ENCODE data around the gene ASTN1. TPM values are rescaled to one million over a fixed set of nuclear protein-coding genes. Genes with fewer than 3 reads are reported as not detected.

Gene ASTN1
- total RNA-seq, 1 donor from 2014 or later = 7.7 TPM

DNA sequence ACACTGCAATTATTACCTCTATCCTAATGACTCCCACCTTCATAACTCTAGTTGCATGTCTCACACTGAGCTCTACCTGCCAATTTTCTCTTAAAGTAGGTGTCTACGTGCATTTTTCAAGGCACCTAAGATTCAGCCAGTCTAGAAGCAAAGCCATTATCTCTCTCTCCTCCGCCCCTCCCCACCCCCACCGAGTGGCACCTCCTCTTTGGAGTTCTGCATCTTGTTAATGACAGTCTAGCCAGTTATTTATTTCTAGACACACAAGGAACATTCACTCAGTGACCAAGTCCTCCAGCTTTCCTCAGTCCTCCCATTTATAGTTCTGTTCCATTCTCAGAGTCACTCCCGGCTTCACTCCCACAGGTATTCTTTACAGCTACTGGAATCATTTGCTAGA, 47.6 kb downstream of the ASTN1 start:
- TF ChIP-seq CTCF (IDR thresholded peaks at IDR 0.05; ENCODE audit: partially characterized antibody, unreplicated experiment) = no peak
- no peak for DNase-seq
- Mint-ChIP-seq H3K4me3 (ENCODE audit: unreplicated experiment) (no peak overlapping the region), H3K27ac (ENCODE audit: unreplicated experiment) (no peak overlapping the region), H3K36me3 (ENCODE audit: unreplicated experiment) (no peaks in the 10 kb centered on the region), H3K27me3 (ENCODE audit: unreplicated experiment) (no peaks in the 10 kb centered on the region), H3K4me1 (ENCODE audit: low read depth, unreplicated experiment) (no peaks in the 10 kb centered on the region), H3K9me3 (ENCODE audit: unreplicated experiment) (no peaks in the 10 kb centered on the region)

DNA sequence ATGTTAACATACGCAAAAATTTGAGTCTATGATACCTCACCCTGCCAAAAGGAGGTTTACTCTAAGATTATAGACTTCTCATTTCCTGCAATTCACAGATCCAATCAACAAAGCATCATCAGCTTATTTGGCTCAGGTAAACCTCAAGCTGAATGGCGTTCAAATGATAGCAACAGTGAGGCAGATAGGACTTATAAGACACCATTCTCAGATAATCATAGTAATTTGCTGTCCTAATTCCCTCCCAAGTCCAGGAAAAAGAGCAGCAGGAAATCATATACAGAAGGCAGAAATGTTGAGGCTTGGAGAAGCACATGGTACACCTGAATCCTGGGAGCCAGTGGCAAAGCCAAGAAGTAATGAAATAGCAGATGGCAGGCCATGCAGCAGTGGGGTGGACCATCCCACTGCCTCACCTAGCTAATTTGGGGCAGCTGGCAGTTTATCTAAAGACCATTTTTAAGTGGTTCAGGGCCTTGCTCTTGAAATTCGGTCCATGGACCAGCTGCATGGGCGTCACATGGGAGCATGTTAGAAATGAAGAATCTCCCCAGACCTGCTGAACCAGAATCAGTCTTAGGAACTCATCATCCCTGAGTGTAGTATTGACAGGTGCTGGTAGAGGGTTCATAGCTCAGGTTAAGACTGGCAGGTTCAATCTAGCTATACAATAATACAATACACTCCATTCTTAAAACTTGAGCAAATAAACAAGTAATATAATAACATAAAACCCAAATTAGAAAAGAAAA, 57.7 kb downstream of the ASTN1 start:
- Mint-ChIP-seq H3K36me3 (ENCODE audit: unreplicated experiment) (no peaks in the 10 kb centered on the region), H3K9me3 (ENCODE audit: unreplicated experiment) (no peaks in the 10 kb centered on the region), H3K27ac (ENCODE audit: unreplicated experiment) (no peak overlapping the region)

GRCh38 chr1:177106196-177106595, 58.3 kb downstream of the ASTN1 start:
- H3K27me3 Mint-ChIP-seq (ENCODE audit: unreplicated experiment) = peaks cover 4% of the 10 kb centered on the region

More for the DNA sequence above, 57.7 kb downstream of the ASTN1 start:
- Mint-ChIP-seq H3K4me3 (ENCODE audit: unreplicated experiment) (no peak overlapping the region), H3K4me1 (ENCODE audit: low read depth, unreplicated experiment) (no peaks in the 10 kb centered on the region), H3K27me3 (ENCODE audit: unreplicated experiment) (peaks cover 2% of the 10 kb centered on the region)
- TF ChIP-seq CTCF (IDR thresholded peaks at IDR 0.05; ENCODE audit: partially characterized antibody, unreplicated experiment) = no peak
- no peak for DNase-seq

GRCh38 chr1:177103005-177103852, 61.3 kb downstream of the ASTN1 start:
- Mint-ChIP-seq H3K9me3 (ENCODE audit: unreplicated experiment) (no peaks in the 10 kb centered on the region), H3K27me3 (ENCODE audit: unreplicated experiment) (peaks cover 2% of the 10 kb centered on the region), H3K36me3 (ENCODE audit: unreplicated experiment) (no peaks in the 10 kb centered on the region), H3K4me1 (ENCODE audit: low read depth, unreplicated experiment) (peaks cover 2% of the 10 kb centered on the region), H3K27ac (ENCODE audit: unreplicated experiment) (no peak overlapping the region), H3K4me3 (ENCODE audit: unreplicated experiment) (no peak overlapping the region)
- DNase-seq = no peak
- no peak for TF ChIP-seq CTCF (IDR thresholded peaks at IDR 0.05; ENCODE audit: partially characterized antibody, unreplicated experiment)

More at GRCh38 chr1:177106196-177106595, 58.3 kb downstream of the ASTN1 start:
- no peaks in the 10 kb centered on the region for H3K36me3 Mint-ChIP-seq (ENCODE audit: unreplicated experiment)
- H3K4me3 Mint-ChIP-seq (ENCODE audit: unreplicated experiment) = no peak overlapping the region
- TF ChIP-seq CTCF (IDR thresholded peaks at IDR 0.05; ENCODE audit: partially characterized antibody, unreplicated experiment) = no peak
- no peak for DNase-seq
- no peaks in the 10 kb centered on the region for H3K9me3 Mint-ChIP-seq (ENCODE audit: unreplicated experiment)
- H3K27ac Mint-ChIP-seq (ENCODE audit: unreplicated experiment) = no peak overlapping the region
- no peaks in the 10 kb centered on the region for H3K4me1 Mint-ChIP-seq (ENCODE audit: low read depth, unreplicated experiment)

GRCh38 chr1:177092001-177092400, 72.5 kb downstream of the ASTN1 start:
- Mint-ChIP-seq H3K4me1 (ENCODE audit: low read depth, unreplicated experiment) (no peaks in the 10 kb centered on the region), H3K36me3 (ENCODE audit: unreplicated experiment) (no peaks in the 10 kb centered on the region), H3K27ac (ENCODE audit: unreplicated experiment) (no peak overlapping the region), H3K4me3 (ENCODE audit: unreplicated experiment) (no peak overlapping the region), H3K27me3 (ENCODE audit: unreplicated experiment) (no peaks in the 10 kb centered on the region), H3K9me3 (ENCODE audit: unreplicated experiment) (no peaks in the 10 kb centered on the region)
- no peak for DNase-seq
- no peak for TF ChIP-seq CTCF (IDR thresholded peaks at IDR 0.05; ENCODE audit: partially characterized antibody, unreplicated experiment)

All from glutamatergic neuron (in vitro differentiated cells).